Neuron (in vitro differentiated cells): ENCODE results near the gene RPIA.
"Not testable (repeated sequence)": the region's sequence is repeated elsewhere in the genome, so short reads cannot be mapped to it uniquely, and the experiment has no call there.

ENCODE experiments used
- H2AFZ ChIP-seq: one replicate; pipeline ENCODE4 v1.6.1; 2013; ENCODE audit warnings: low read depth, mild to moderate bottlenecking, inconsistent platforms, low read length, moderate library complexity
- H3K27me3 ChIP-seq: one replicate; pipeline ENCODE4 v1.6.1; 2013; ENCODE audit warnings: low read length; ENCODE audit not compliant: insufficient read depth
- H3K36me3 ChIP-seq: one replicate; pipeline ENCODE4 v1.6.1; 2013; ENCODE audit warnings: low read length; ENCODE audit not compliant: insufficient read depth
- H3K4me1 ChIP-seq: one replicate; pipeline ENCODE4 v1.6.1; 2013; ENCODE audit warnings: low read length; ENCODE audit not compliant: insufficient read depth
- H3K4me3 ChIP-seq: 2 replicates; pipeline ENCODE4 v1.5.1; 2013; ENCODE audit warnings: mild to moderate bottlenecking, low read length, moderate library complexity
- H3K9me3 ChIP-seq: one replicate; pipeline ENCODE4 v1.6.1; 2013; ENCODE audit warnings: low read length

RPIA gene

GRCh38 chr2:88691339-88692183 is at the start of gene RPIA:
Gene RPIA, plus strand, starts transcription at chr2:88691673. Its CDS starts 26 bp downstream, at chr2:88691699.
- Histone ChIP-seq H3K36me3 (no peaks in the 10 kb centered on the region), H2AFZ (peak within 1 kb of the TSS; percentile 75), H3K4me3 (peak within 1 kb of the TSS; percentile 85), H3K9me3 (no peaks in the 10 kb centered on the region), H3K27me3 (no peaks in the 10 kb centered on the region), H3K4me1 (peaks cover 11% of the 10 kb centered on the region)

GRCh38 chr2:88642278-88642677 is 49.2 kb upstream of the RPIA start:
- Histone ChIP-seq H2AFZ (no peak overlapping the region), H3K9me3 (no peaks in the 10 kb centered on the region), H3K27me3 (no peaks in the 10 kb centered on the region), H3K36me3 (no peaks in the 10 kb centered on the region), H3K4me1 (no peaks in the 10 kb centered on the region), H3K4me3 (no peak overlapping the region)

- not testable (repeated sequence) for H3K27me3 ChIP-seq, H3K4me3 ChIP-seq, H3K36me3 ChIP-seq, H2AFZ ChIP-seq, H3K9me3 ChIP-seq, H3K4me1 ChIP-seq
Observed at GRCh38 chr2:88645291-88645882, 46.1 kb upstream of the RPIA start.

GRCh38 chr2:88651646-88652045 is 39.8 kb upstream of the RPIA start:
- Histone ChIP-seq H2AFZ (no peak overlapping the region), H3K4me3 (no peak overlapping the region), H3K36me3 (no peaks in the 10 kb centered on the region), H3K4me1 (no peaks in the 10 kb centered on the region), H3K27me3 (no peaks in the 10 kb centered on the region), H3K9me3 (no peaks in the 10 kb centered on the region)

- no peaks in the 10 kb centered on the region for H3K27me3 ChIP-seq
- H3K4me3 ChIP-seq, result no peak overlapping the region
- H3K9me3 ChIP-seq, result no peaks in the 10 kb centered on the region
- H3K4me1 ChIP-seq, result no peaks in the 10 kb centered on the region
- H3K36me3 ChIP-seq, result no peaks in the 10 kb centered on the region
- H2AFZ ChIP-seq, result no peak overlapping the region
Observed at GRCh38 chr2:88654714-88655113, 36.8 kb upstream of the RPIA start.

- no peak overlapping the region for H3K4me3 ChIP-seq
- no peaks in the 10 kb centered on the region for H3K4me1 ChIP-seq
- H2AFZ ChIP-seq, result no peak overlapping the region
- no peaks in the 10 kb centered on the region for H3K27me3 ChIP-seq
- H3K36me3 ChIP-seq, result no peaks in the 10 kb centered on the region
- no peaks in the 10 kb centered on the region for H3K9me3 ChIP-seq
Observed at GRCh38 chr2:88656690-88657089, 34.8 kb upstream of the RPIA start.

GRCh38 chr2:88657131-88657530 is 34.3 kb upstream of the RPIA start:
- H3K36me3 ChIP-seq, result no peaks in the 10 kb centered on the region
- H3K4me1 ChIP-seq, result no peaks in the 10 kb centered on the region
- H3K27me3 ChIP-seq, result no peaks in the 10 kb centered on the region
- H3K4me3 ChIP-seq, result no peak overlapping the region
- no peak overlapping the region for H2AFZ ChIP-seq
- H3K9me3 ChIP-seq, result no peaks in the 10 kb centered on the region

- Histone ChIP-seq H3K4me1 (no peaks in the 10 kb centered on the region), H2AFZ (no peak overlapping the region), H3K4me3 (no peak overlapping the region), H3K27me3 (no peaks in the 10 kb centered on the region), H3K9me3 (no peaks in the 10 kb centered on the region), H3K36me3 (no peaks in the 10 kb centered on the region)
Observed at GRCh38 chr2:88658326-88658725, 33.1 kb upstream of the RPIA start.

- no peak overlapping the region for H3K4me3 ChIP-seq
- no peaks in the 10 kb centered on the region for H3K36me3 ChIP-seq
Observed at GRCh38 chr2:88658881-88659537, 32.5 kb upstream of the RPIA start.

GRCh38 chr2:88659538-88659915 is 31.9 kb upstream of the RPIA start:
- H3K27me3 ChIP-seq, result no peaks in the 10 kb centered on the region
- no peaks in the 10 kb centered on the region for H3K4me1 ChIP-seq
- no peak overlapping the region for H3K4me3 ChIP-seq
- no peak overlapping the region for H2AFZ ChIP-seq
- H3K9me3 ChIP-seq, result no peaks in the 10 kb centered on the region
- no peaks in the 10 kb centered on the region for H3K36me3 ChIP-seq

More at GRCh38 chr2:88658881-88659537, 32.5 kb upstream of the RPIA start:
- no peak overlapping the region for H2AFZ ChIP-seq
- H3K27me3 ChIP-seq, result no peaks in the 10 kb centered on the region
- H3K4me1 ChIP-seq, result no peaks in the 10 kb centered on the region
- H3K9me3 ChIP-seq, result no peaks in the 10 kb centered on the region

GRCh38 chr2:88660622-88661021 is 30.9 kb upstream of the RPIA start:
- no peaks in the 10 kb centered on the region for H3K36me3 ChIP-seq
- no peaks in the 10 kb centered on the region for H3K27me3 ChIP-seq
- H3K4me3 ChIP-seq, result no peak overlapping the region
- no peaks in the 10 kb centered on the region for H3K9me3 ChIP-seq
- H2AFZ ChIP-seq, result no peak overlapping the region
- no peaks in the 10 kb centered on the region for H3K4me1 ChIP-seq

GRCh38 chr2:88666576-88666975 is 24.9 kb upstream of the RPIA start:
- no peak overlapping the region for H2AFZ ChIP-seq
- no peaks in the 10 kb centered on the region for H3K9me3 ChIP-seq
- no peaks in the 10 kb centered on the region for H3K4me1 ChIP-seq

GRCh38 chr2:88667219-88667618 is 24.3 kb upstream of the RPIA start:
- Histone ChIP-seq H2AFZ (no peak overlapping the region), H3K9me3 (no peaks in the 10 kb centered on the region), H3K4me1 (no peaks in the 10 kb centered on the region), H3K27me3 (no peaks in the 10 kb centered on the region), H3K36me3 (no peaks in the 10 kb centered on the region), H3K4me3 (no peak overlapping the region)

More at GRCh38 chr2:88666576-88666975, 24.9 kb upstream of the RPIA start:
- no peaks in the 10 kb centered on the region for H3K36me3 ChIP-seq
- no peak overlapping the region for H3K4me3 ChIP-seq
- no peaks in the 10 kb centered on the region for H3K27me3 ChIP-seq
